Measurements from ENCODE around the gene TMC1.

DNA sequence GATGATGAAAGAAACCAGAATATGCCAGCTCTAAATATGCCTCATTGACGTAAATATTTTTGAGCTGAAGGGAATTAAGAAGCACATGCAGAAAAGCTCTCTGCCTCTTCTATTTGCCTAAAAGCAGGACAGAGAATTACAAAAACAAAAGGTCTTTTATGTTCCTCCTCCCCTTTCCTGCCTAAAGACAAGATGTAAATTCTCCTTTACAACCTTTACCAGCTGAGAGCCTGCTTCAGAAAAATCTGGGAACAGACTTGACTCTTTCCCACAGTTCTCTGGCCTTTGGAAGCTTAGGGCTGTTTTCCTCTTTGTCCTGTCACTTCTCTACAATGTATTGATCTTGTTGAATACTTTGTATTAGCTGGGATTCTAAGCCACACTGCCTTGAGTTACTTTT lies 199.7 kb downstream of the TMC1 start:
- TF ChIP-seq GATA2 (IDR thresholded peaks at IDR 0.05; ENCODE audit: low read depth, low read length): no peak
- no peak for TF ChIP-seq GATA3 (IDR thresholded peaks at IDR 0.05; ENCODE audit: low read depth, low read length)

All from SH-SY5Y (cell line).